Stimulated activated CD4-positive, alpha-beta T cell treated with anti-CD3 and anti-CD28 coated beads, TNF-alpha, amount 100 ng/mL, for 4 hours (primary cell): ENCODE results near the gene CELF2.
"Not testable (repeated sequence)": the region's sequence is repeated elsewhere in the genome, so short reads cannot be mapped to it uniquely, and the experiment has no call there.

Source experiments
- DNase-seq, 3 experiments: peaks; one replicate each; pipeline ENCODE4 v3.0.0-alpha.2; 2020; ENCODE audit warnings: low read depth in 3 of 3

The CELF2 gene

GRCh38 chr10:11017570-11018431 is at the start of gene CELF2:
Gene CELF2, plus strand, starts transcription at chr10:11017872. Its CDS starts 218 bp downstream, at chr10:11018090.
- peak; percentile 13 to 39 (median 26) for DNase-seq

DNA sequence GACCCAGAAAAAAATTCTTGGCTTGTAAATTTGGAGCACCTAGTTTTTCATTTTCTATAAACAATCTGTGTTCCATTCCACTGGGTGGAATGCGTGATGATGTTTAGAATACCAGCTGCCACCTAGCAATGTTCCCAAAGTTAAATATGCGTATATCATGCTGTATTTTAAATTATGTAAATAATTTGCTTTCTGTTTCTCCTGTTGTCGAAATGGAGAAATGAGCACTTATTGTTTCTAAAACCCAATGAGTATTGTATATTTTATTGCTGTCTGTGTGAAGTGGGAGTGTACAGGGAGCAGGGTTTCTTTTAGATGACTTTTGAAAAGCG is 49.4 kb upstream of the CELF2 start:
- DNase-seq, result no peak

DNA sequence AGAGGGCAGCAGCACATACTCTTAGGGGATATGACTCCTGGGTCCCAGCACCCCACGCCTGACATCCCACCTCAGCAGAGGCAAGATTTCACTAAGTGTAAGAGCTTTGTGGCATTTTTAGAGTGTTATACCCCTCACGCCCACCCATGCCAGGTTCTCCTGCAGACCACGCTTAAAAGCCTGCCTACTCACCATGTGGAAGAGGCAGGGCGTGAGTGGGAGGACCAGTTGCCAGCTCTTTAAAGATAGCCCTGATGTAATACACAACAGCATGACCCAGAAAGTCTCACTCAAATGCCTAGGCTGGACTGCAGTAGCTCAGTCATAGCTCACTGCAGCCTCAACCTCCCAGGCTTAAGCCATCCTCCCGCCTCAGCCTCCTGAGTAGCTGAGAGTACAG is 44.4 kb upstream of the CELF2 start:
- DNase-seq, result no peak

- DNase-seq, result no peak
These were observed 42.0 kb upstream of the CELF2 start for GRCh38 chr10:10975647-10976046.

- DNase-seq, result no peak
These were observed 41.0 kb upstream of the CELF2 start for GRCh38 chr10:10976652-10977051.

DNA sequence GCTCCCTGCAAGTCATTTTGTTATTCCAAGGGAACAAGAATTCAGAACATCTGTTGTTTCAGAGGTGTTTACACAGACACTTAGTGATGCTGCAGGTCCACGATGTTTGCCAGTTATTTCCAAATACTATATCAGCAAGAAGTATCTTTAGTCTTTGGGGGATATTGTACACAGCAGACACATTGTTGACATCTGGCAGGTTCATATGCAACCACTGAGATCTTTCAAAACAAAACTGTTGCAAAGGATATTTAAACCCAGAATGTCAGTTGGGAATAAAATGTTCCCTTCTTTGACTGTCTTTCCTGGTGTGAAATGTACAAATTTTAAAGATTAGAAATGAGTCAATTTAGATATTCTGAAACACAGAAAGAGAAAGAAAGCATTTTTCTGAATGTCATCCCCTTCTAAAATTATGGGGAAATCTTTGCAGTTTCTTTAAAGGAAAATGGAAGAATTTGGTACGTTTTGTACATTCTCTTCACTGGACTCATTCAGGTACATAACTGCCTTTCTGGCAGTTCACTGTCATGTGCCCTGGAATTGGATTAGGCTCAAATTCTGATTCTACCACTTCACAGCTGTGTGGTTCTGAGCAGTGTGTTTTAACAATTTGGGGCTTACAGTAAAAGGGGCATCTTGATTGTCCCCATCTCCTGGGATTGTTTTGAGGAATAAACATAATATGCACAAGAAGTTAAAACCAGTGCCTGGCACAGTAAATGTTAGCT is 40.3 kb upstream of the CELF2 start:
- DNase-seq, result no peak

GRCh38 chr10:10977978-10978377 is 39.7 kb upstream of the CELF2 start:
- no peak for DNase-seq

DNA sequence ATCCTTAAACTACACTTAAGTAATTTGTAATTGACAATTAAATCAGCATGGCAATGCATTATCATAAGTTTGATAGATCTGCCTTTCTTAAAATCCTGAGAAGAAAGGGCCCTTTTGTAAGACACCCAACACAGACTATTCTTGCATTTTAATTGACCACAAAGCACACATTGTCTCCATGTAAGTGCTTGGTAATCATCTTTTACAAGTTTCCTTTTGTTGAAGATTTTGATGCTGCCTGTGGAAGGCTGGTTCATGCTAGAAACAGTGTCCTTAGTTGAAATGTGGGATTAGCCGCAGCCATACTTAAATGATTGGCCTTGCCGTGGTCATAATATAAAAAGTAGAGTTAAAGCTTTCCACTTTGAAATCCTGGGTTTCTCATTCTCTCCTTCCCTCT is 32.3 kb upstream of the CELF2 start:
- DNase-seq, result no peak

DNA sequence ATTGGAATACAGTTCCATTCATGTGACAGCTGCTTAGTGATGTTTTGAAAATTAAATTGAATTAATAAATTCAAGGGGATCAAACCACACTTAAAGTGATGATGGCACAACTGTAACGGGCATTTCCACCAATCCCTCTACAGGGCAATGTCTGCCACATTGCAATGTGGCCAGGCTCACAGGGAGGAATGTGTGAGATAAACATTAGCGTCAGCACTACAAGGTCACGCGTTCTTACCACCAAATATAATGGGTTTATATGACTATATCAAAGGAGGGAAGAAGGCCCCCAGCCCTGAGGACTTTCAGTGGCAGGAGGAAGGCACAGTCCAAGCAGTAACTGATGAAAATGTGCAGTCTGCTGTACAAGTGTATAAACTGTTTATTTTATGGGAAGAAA is 31.1 kb upstream of the CELF2 start:
- DNase-seq, result no peak

- no peak for DNase-seq
These were observed 30.6 kb upstream of the CELF2 start for GRCh38 chr10:10987111-10987510.

DNA sequence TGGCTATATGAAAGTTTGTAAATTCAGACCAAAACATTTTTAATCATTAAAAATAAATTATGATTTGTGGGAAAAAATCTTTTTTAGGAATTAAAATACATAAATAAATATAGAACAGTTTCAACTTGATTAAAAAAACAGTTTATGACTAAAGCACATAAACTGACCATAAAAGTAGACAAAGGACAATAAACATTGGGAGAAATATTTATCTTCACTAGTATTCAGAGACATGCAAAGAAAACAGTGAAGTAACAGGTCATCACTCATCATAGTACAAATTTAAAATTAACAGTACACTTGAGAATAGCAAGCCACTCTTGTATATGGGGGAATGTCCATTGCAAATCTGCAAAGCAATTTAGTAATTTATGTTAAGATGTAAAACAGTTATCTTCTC is 28.0 kb upstream of the CELF2 start:
- DNase-seq, result no peak

DNA sequence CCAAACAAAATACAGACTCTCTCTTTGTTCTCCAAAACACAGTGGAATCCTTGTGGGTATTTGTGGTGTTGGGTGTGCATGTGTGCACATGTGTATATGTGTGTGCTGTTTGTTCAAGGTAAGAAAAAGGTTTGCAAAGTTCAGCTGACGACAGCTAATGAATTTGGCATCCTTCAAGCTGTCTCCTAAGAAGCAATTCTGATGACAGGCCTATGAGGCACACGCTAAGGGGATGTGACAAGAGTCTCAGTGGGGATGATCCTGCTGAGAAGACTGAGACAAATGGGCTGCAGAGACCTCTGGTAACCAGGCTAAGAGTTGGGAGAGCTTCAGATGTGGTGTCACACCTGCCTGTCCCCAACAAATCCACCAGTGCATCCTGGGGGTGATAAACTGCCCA is 26.5 kb upstream of the CELF2 start:
- DNase-seq, result no peak

GRCh38 chr10:10992072-10992471 is 25.6 kb upstream of the CELF2 start:
- no peak for DNase-seq

DNA sequence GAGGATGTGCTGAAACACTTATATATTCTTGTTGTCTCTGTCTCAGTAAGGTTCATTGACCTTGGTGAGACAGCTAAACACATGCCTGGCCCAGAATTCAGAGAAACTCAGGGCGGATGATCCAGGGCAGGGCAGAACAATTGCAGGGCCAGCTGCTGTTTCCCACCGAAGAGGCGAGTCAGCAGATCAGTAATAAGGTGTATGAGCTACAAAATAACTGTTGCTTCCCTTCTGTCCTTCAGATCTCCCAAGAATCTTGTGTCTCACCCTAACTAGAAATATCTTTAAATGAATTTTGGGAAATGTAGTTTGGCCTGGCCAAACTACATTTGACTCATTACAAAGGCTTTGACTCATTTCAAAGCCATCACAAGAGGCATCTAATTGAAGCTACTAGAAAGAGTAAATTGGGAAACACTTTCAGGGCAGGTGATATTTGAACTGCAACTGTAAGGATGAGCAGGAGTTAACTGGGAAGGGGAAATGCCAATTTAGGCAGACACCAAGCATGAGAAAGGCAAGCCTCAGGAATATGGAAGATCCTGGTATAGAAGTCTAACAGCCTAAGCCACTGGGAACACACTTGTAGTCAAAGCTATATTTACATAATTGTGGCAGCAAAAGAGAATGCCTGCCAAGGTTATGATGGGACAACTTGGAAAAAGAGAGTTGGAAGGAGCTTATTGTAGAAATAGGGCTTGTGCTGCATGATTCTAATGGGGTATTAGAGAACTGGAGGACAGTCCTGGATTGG is 24.5 kb upstream of the CELF2 start:
- DNase-seq, result no peak

- DNase-seq, result no peak
These were observed 23.9 kb upstream of the CELF2 start for GRCh38 chr10:10993785-10994184.

DNA sequence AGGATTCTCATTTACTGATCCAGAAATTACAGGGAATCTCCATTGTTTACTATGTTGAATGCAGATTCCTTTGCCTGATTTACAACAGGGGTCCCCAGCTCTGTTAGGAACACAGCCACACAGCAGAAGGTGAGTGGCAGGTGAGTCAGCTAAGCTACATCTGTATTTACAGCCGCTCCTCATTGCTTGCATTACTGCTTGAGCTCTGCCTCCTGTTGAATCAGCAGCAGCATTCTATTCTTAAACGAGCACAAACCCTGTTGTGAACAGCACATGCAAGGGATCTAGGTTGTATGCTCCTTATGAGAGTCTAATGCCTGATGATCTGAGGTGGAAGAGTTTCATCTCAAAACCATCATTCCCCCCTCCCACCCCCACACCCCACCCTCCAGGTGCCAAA is 23.3 kb upstream of the CELF2 start:
- DNase-seq, result no peak

- no peak for DNase-seq
These were observed 22.6 kb upstream of the CELF2 start for GRCh38 chr10:10995120-10995519.

GRCh38 chr10:10996966-10997620 is 20.6 kb upstream of the CELF2 start:
- no peak for DNase-seq

- not testable (repeated sequence) for DNase-seq
These were observed 18.2 kb upstream of the CELF2 start for GRCh38 chr10:10999501-10999900.

- no peak for DNase-seq
These were observed 15.2 kb upstream of the CELF2 start for GRCh38 chr10:11002485-11002884.

DNA sequence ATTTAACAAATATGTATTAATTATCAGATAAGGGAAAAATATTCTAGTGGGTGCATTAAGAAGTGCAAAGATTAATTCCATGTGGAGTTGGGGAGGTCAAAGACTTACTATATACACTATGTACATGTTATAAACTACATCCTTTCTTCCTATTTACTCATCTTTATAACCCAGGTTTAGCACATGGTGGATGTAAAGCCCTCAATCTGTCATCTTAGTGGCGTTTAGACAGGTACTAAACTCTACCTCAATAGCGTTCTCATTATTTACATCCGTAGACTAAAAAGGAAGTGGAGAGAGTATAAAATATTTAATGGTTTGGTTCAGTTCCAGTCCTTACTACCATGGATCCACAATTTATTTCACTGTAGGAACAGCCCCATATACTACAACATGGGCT is 14.8 kb upstream of the CELF2 start:
- DNase-seq, result no peak

- no peak for DNase-seq
These were observed 14.0 kb upstream of the CELF2 start for GRCh38 chr10:11003679-11004078.
